ENCODE measurements around the gene SLC12A3.

SLC12A3 gene

GRCh38 chr16:56817938-56818337, 47.1 kb upstream of the SLC12A3 start:
- TF ChIP-seq CTCF (IDR thresholded peaks at IDR 0.05; ENCODE audit: insufficient read depth, low read length, poor library complexity, severe bottlenecking) (no peak), EZH2phosphoT487 (conservative IDR thresholded peaks at IDR 0.05; ENCODE audit: low read length) (no peak)
- H3K9me2 ChIP-seq (replicated peaks; ENCODE audit: insufficient read depth, low read length) = no peaks in the 10 kb centered on the region
- no peaks in the 10 kb centered on the region for H3K27me3 ChIP-seq (ENCODE audit: low read length)
- H3K36me3 ChIP-seq (ENCODE audit: low read length) = no peaks in the 10 kb centered on the region
- H3K9ac ChIP-seq (ENCODE audit: low read length) = no peak overlapping the region
- H3F3A ChIP-seq (ENCODE audit: insufficient read depth) = no peaks in the 10 kb centered on the region
- H4K20me1 ChIP-seq (ENCODE audit: low read depth, low read length) = no peaks in the 10 kb centered on the region
- H3K79me2 ChIP-seq (ENCODE audit: insufficient read depth, low read length) = no peaks in the 10 kb centered on the region
- H3K4me3 ChIP-seq (ENCODE audit: insufficient read depth, low read length, poor library complexity, severe bottlenecking) = no peak overlapping the region
- H2AFZ ChIP-seq (ENCODE audit: low read depth, low read length, severe bottlenecking) = no peak overlapping the region
- H3K4me2 ChIP-seq (ENCODE audit: low read depth, low read length, poor library complexity, severe bottlenecking) = no peak overlapping the region
- no peak overlapping the region for H3K27ac ChIP-seq (ENCODE audit: low read depth, low read length)
- H3K9me3 ChIP-seq (ENCODE audit: insufficient read depth, low read length) = no peaks in the 10 kb centered on the region

GRCh38 chr16:56823081-56823733, 41.8 kb upstream of the SLC12A3 start:
- Histone ChIP-seq H3K4me2 (ENCODE audit: low read depth, low read length, poor library complexity, severe bottlenecking) (no peak overlapping the region), H3K9me3 (ENCODE audit: insufficient read depth, low read length) (no peaks in the 10 kb centered on the region), H2AFZ (ENCODE audit: low read depth, low read length, severe bottlenecking) (no peak overlapping the region), H3K27me3 (ENCODE audit: low read length) (no peaks in the 10 kb centered on the region), H3F3A (ENCODE audit: insufficient read depth) (no peaks in the 10 kb centered on the region), H3K9me2 (replicated peaks; ENCODE audit: insufficient read depth, low read length) (no peaks in the 10 kb centered on the region), H3K27ac (ENCODE audit: low read depth, low read length) (no peak overlapping the region), H3K79me2 (ENCODE audit: insufficient read depth, low read length) (no peaks in the 10 kb centered on the region), H3K9ac (ENCODE audit: low read length) (no peak overlapping the region), H3K4me3 (ENCODE audit: insufficient read depth, low read length, poor library complexity, severe bottlenecking) (no peak overlapping the region), H3K36me3 (ENCODE audit: low read length) (peaks cover 5% of the 10 kb centered on the region), H4K20me1 (ENCODE audit: low read depth, low read length) (no peaks in the 10 kb centered on the region)
- TF ChIP-seq CTCF (IDR thresholded peaks at IDR 0.05; ENCODE audit: insufficient read depth, low read length, poor library complexity, severe bottlenecking) = no peak
- TF ChIP-seq EZH2phosphoT487 (conservative IDR thresholded peaks at IDR 0.05; ENCODE audit: low read length) = no peak

GRCh38 chr16:56824331-56824730, 40.7 kb upstream of the SLC12A3 start:
- TF ChIP-seq EZH2phosphoT487 (conservative IDR thresholded peaks at IDR 0.05; ENCODE audit: low read length) (no peak), CTCF (IDR thresholded peaks at IDR 0.05; ENCODE audit: insufficient read depth, low read length, poor library complexity, severe bottlenecking) (no peak)
- no peaks in the 10 kb centered on the region for H3K9me2 ChIP-seq (replicated peaks; ENCODE audit: insufficient read depth, low read length)
- H3F3A ChIP-seq (ENCODE audit: insufficient read depth) = no peaks in the 10 kb centered on the region
- H3K27me3 ChIP-seq (ENCODE audit: low read length) = no peaks in the 10 kb centered on the region
- no peaks in the 10 kb centered on the region for H4K20me1 ChIP-seq (ENCODE audit: low read depth, low read length)
- H3K9ac ChIP-seq (ENCODE audit: low read length) = no peak overlapping the region
- no peaks in the 10 kb centered on the region for H3K9me3 ChIP-seq (ENCODE audit: insufficient read depth, low read length)
- H3K27ac ChIP-seq (ENCODE audit: low read depth, low read length) = no peak overlapping the region
- no peak overlapping the region for H3K4me2 ChIP-seq (ENCODE audit: low read depth, low read length, poor library complexity, severe bottlenecking)
- H3K4me3 ChIP-seq (ENCODE audit: insufficient read depth, low read length, poor library complexity, severe bottlenecking) = no peak overlapping the region
- H2AFZ ChIP-seq (ENCODE audit: low read depth, low read length, severe bottlenecking) = no peak overlapping the region
- peaks cover 5% of the 10 kb centered on the region for H3K36me3 ChIP-seq (ENCODE audit: low read length)
- H3K79me2 ChIP-seq (ENCODE audit: insufficient read depth, low read length) = no peaks in the 10 kb centered on the region

Measured in SU-DHL-6 (cell line).